GM12878 (cell line): Measurements from ENCODE around the gene ARTN. TPM values are rescaled to one million over a fixed set of nuclear protein-coding genes. Genes with fewer than 3 reads are reported as not detected.

ENCODE experiments used
- ATAC-seq: fragments of 200-7000 bp; cut with Tn5 transposase; 3 replicates; pipeline ENCODE4 v1.9.1; 2020; ENCODE audit warnings: mild to moderate bottlenecking, moderate library complexity
- BruUV-seq: library from RNA; stranded (reverse); fragments of 400-500 nt; replicated peaks from 2 replicates; lab custom pipeline; 2021; lab: Mats Ljungman, UMichigan
- CTCF ChIA-PET: fragments of 300-600 bp; sonication (Branson Sonifier 250); formaldehyde crosslinking; extraction: SDS; loops from one replicate; lab custom pipeline; 2021; ENCODE audit warnings: inconsistent platforms; lab: Yijun Ruan, JAX
- POLR2A ChIA-PET: fragments of 350-600 bp; formaldehyde crosslinking; extraction: SDS; loops from one replicate; lab custom pipeline; 2021; ENCODE audit warnings: inconsistent platforms; lab: Charles Lee
- RAD21 ChIA-PET: fragments of 300-600 bp; sonication (Branson Sonifier 250); formaldehyde crosslinking; loops from one replicate; lab custom pipeline; 2023; ENCODE audit warnings: antibody characterized with exemption; ENCODE audit not compliant: unreplicated experiment; lab: Charles Lee
- SMC1A ChIA-PET: fragments of 300-600 bp; sonication (Branson Sonifier 250); formaldehyde crosslinking; loops from one replicate; lab custom pipeline; 2023; ENCODE audit not compliant: unreplicated experiment, uncharacterized antibody; lab: Charles Lee
- DNase-seq: peaks from one replicate; pipeline ENCODE4 v3.0.0-alpha.2; 2011; ENCODE audit warnings: low read depth, low spot score
- FAIRE-seq: peaks from 3 replicates; lab custom pipeline; 2011; peaks lifted over from hg19 to GRCh38; lab: Jason Lieb, UNC
- H2AFZ ChIP-seq: 2 replicates; pipeline ENCODE4 v1.6.0; 2011; ENCODE audit warnings: low read depth, low read length, control low read depth; ENCODE audit not compliant: control insufficient read depth
- H3K27ac ChIP-seq: 2 replicates; pipeline ENCODE4 v1.5.1; 2011; ENCODE audit warnings: control low read depth; ENCODE audit not compliant: control insufficient read depth, insufficient read depth
- H3K27me3 ChIP-seq, 2 experiments: replicated peaks in 1 of 2; 2 replicates each; pipeline versions ENCODE4 v1.6.0 to v1.6.1; 2011; ENCODE audit warnings: low read length in 1 of 2; ENCODE audit not compliant: control insufficient read depth in 2 of 2, insufficient read depth in 2 of 2
- H3K36me3 ChIP-seq, 2 experiments: 2 replicates each; pipeline ENCODE4 v1.5.1; 2011; ENCODE audit warnings: low read length in 1 of 2; ENCODE audit not compliant: control insufficient read depth in 2 of 2, insufficient read depth in 2 of 2
- H3K4me1 ChIP-seq: 2 replicates; pipeline ENCODE4 v1.6.1; 2011; ENCODE audit warnings: mild to moderate bottlenecking, low read length, moderate library complexity, mixed read lengths; ENCODE audit not compliant: control insufficient read depth, insufficient read depth
- H3K4me2 ChIP-seq: 2 replicates; pipeline ENCODE4 v1.6.0; 2011; ENCODE audit warnings: control low read depth; ENCODE audit not compliant: control insufficient read depth, insufficient read depth
- H3K4me3 ChIP-seq: fragments of 200-600 bp; sonication (generic); 2 replicates; pipeline ENCODE4 v1.5.1; 2016
- H3K79me2 ChIP-seq: 2 replicates; pipeline ENCODE4 v1.6.0; 2011; ENCODE audit warnings: low read length; ENCODE audit not compliant: control insufficient read depth, insufficient read depth
- H3K9ac ChIP-seq: 2 replicates; pipeline ENCODE4 v1.8.0; 2011; ENCODE audit warnings: low read length, control low read depth, mixed read lengths; ENCODE audit not compliant: control insufficient read depth, insufficient read depth
- H3K9me3 ChIP-seq: replicated peaks from 3 replicates; pipeline ENCODE4 v1.5.1; 2011; ENCODE audit warnings: mild to moderate bottlenecking, low read length; ENCODE audit not compliant: control insufficient read depth, insufficient read depth
- H4K20me1 ChIP-seq: 2 replicates; pipeline ENCODE4 v1.6.0; 2011; ENCODE audit not compliant: control insufficient read depth, insufficient read depth
- BHLHE40 ChIP-seq, 2 experiments: fragments of 450-650 bp in 1 of 2; IDR thresholded peaks; 2 replicates each; pipeline ENCODE4 v1.6.1; 2011 to 2017; ENCODE audit warnings: low read depth in 2 of 2, borderline replicate concordance in 1 of 2, improper control_type of control experiment in 1 of 2, low read length in 1 of 2, mild to moderate bottlenecking in 1 of 2
- CHD4 ChIP-seq: fragments of 200-600 bp; sonication (generic); IDR thresholded peaks from 2 replicates; pipeline ENCODE4 v1.6.1; 2016; ENCODE audit warnings: mild to moderate bottlenecking
- EGR1 ChIP-seq, 2 experiments: IDR thresholded peaks; 1 replicate in 1 of 2; 2 replicates in 1 of 2; pipeline ENCODE4 v1.6.1; 2011 to 2012; ENCODE audit warnings: low read depth in 2 of 2, low read length in 2 of 2, borderline replicate concordance in 1 of 2, mild to moderate bottlenecking in 1 of 2, moderate library complexity in 1 of 2
- ETV6 ChIP-seq, 2 experiments: fragments of 450-650 bp in 1 of 2; IDR thresholded peaks in 1 of 2; conservative IDR thresholded peaks in 1 of 2; 2 replicates each; pipeline ENCODE4 v1.6.1; 2014; ENCODE audit warnings: antibody characterized with exemption in 1 of 2, borderline replicate concordance in 1 of 2, low read depth in 1 of 2, mild to moderate bottlenecking in 1 of 2, moderate library complexity in 1 of 2
- EZH2 ChIP-seq: IDR thresholded peaks from 2 replicates; pipeline ENCODE4 v1.6.1; 2012; ENCODE audit warnings: low read depth, mild to moderate bottlenecking, control low read depth, inconsistent platforms, low read length, borderline replicate concordance; ENCODE audit not compliant: control insufficient read depth
- GATAD2B ChIP-seq: fragments of 450-650 bp; conservative IDR thresholded peaks from 2 replicates; pipeline ENCODE4 v1.6.1; 2017; ENCODE audit warnings: low read depth, mild to moderate bottlenecking, moderate library complexity
- HDGF ChIP-seq: fragments of 450-650 bp; IDR thresholded peaks from 2 replicates; pipeline ENCODE4 v1.6.1; 2016; ENCODE audit warnings: antibody characterized with exemption
- IKZF1 ChIP-seq: fragments of 450-650 bp; conservative IDR thresholded peaks from 2 replicates; pipeline ENCODE4 v1.6.1; 2017; ENCODE audit warnings: antibody characterized with exemption, mild to moderate bottlenecking
- MYC ChIP-seq: IDR thresholded peaks from 2 replicates; pipeline ENCODE4 v1.6.1; 2011; ENCODE audit warnings: mild to moderate bottlenecking, low read length, moderate library complexity, inconsistent platforms; ENCODE audit not compliant: insufficient read depth, insufficient replicate concordance, insufficient read length, severe bottlenecking
- NFIC ChIP-seq: IDR thresholded peaks from 2 replicates; pipeline ENCODE4 v1.6.1; 2012; ENCODE audit warnings: low read depth, mild to moderate bottlenecking, inconsistent platforms, low read length, moderate library complexity
- NFXL1 ChIP-seq: fragments of 450-650 bp; IDR thresholded peaks from 2 replicates; pipeline ENCODE4 v1.6.1; 2017; ENCODE audit warnings: antibody characterized with exemption, mild to moderate bottlenecking, borderline replicate concordance
- POLR2A ChIP-seq: IDR thresholded peaks from 2 replicates; pipeline ENCODE4 v1.6.1; 2011; ENCODE audit warnings: low read depth, mild to moderate bottlenecking, low read length
- RAD51 ChIP-seq: fragments of 450-650 bp; IDR thresholded peaks from 2 replicates; pipeline ENCODE4 v1.6.1; 2016; ENCODE audit warnings: moderate library complexity, mild to moderate bottlenecking, inconsistent platforms
- TCF7 ChIP-seq: IDR thresholded peaks from 2 replicates; pipeline ENCODE4 v1.6.1; 2014; ENCODE audit warnings: antibody characterized with exemption, borderline replicate concordance
- USF1 ChIP-seq: IDR thresholded peaks from 2 replicates; pipeline ENCODE4 v1.6.1; 2011; ENCODE audit warnings: borderline replicate concordance, low read depth, mild to moderate bottlenecking, moderate library complexity, mixed read lengths, low read length; ENCODE audit not compliant: insufficient read depth; ENCODE audit errors: extremely low read length
- ZNF217 ChIP-seq: fragments of 450-650 bp; IDR thresholded peaks from 2 replicates; pipeline ENCODE4 v1.6.1; 2017; ENCODE audit warnings: antibody characterized with exemption, mild to moderate bottlenecking
- WGBS: methylation state at CpG from one replicate; pipeline ENCODE4 v1.1.6; 2016; ENCODE audit warnings: low lambda C conversion rate; ENCODE audit not compliant: insufficient replicate concordance, insufficient coverage; ENCODE audit errors: missing lambda C conversion rate; 5-methylcytosine and 5-hydroxymethylcytosine counted together
- in situ Hi-C: fragments of 300-500 bp; cut with MboI; formaldehyde crosslinking; loops from 9 replicates; pipeline ENCODE4 v1.14.3; 2018; ENCODE audit warnings: mixed read lengths
- intact Hi-C: fragments of 100-400 bp; cut with micrococcal nuclease; formaldehyde crosslinking; loops from one replicate; pipeline ENCODE4 v1.14.2; 2022; ENCODE audit not compliant: unreplicated experiment
- polyA plus RNA-seq, 11 experiments: library from polyadenylated mRNA; depleted of rRNA in 4 of 11; unstranded in 6 of 11; stranded (reverse) in 5 of 11; fragments of >200 nt; fragmentation: Nextera tagmentation in 4 of 11; fragmentation: Illumina TruSeq in 1 of 11; extraction: Ambion mirVana in 4 of 11; extraction: Trizol in 1 of 11; gene quantifications; 1 replicate in 1 of 11; 2 replicates in 10 of 11; pipeline versions ENCODE4 v1.2.1 to v1.2.3, GENCODE V29; 2011 to 2016; ENCODE audit warnings: inconsistent platforms in 2 of 11, missing spikeins in 2 of 11, low read depth in 1 of 11
- total RNA-seq, 4 experiments: library from RNA; depleted of rRNA in 3 of 4; stranded (reverse); fragments of >200 nt in 3 of 4; fragmentation: Illumina TruSeq in 1 of 4; extraction: Trizol in 1 of 4; gene quantifications; 2 replicates each; pipeline versions ENCODE4 v1.2.1 to v1.2.3, GENCODE V29; 2013 to 2021
- TF ChIP-seq, protein P1 (sequence below): IDR thresholded peaks from 2 replicates; pipeline ENCODE4 v1.6.1; 2011; ENCODE audit warnings: borderline replicate concordance, low read depth, mild to moderate bottlenecking, moderate library complexity, low read length; ENCODE audit not compliant: insufficient read depth, poor library complexity, severe bottlenecking
- TF ChIP-seq, protein P2 (sequence below): IDR thresholded peaks from 2 replicates; pipeline ENCODE4 v1.6.1; 2012; ENCODE audit warnings: low read depth, low read length, improper control_type of control experiment

Gene ARTN
- total and polyA plus RNA-seq, 10 of the 15 experiments (the other 5 are each of a cell fraction or from before 2014, with no cell fraction given) = 0.06 to 2.1 (median 0.34) TPM; not detected in 1

- TF ChIP-seq MYC = peak; percentile 85
- TF ChIP-seq NFXL1 = no peak
- no peak for TF ChIP-seq IKZF1
- TF ChIP-seq USF1 = peak; percentile 65
- TF ChIP-seq POLR2A = peak; percentile 71
- TF ChIP-seq, protein P1, sequence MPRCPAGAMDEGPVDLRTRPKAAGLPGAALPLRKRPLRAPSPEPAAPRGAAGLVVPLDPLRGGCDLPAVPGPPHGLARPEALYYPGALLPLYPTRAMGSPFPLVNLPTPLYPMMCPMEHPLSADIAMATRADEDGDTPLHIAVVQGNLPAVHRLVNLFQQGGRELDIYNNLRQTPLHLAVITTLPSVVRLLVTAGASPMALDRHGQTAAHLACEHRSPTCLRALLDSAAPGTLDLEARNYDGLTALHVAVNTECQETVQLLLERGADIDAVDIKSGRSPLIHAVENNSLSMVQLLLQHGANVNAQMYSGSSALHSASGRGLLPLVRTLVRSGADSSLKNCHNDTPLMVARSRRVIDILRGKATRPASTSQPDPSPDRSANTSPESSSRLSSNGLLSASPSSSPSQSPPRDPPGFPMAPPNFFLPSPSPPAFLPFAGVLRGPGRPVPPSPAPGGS = no peak
- no peak for TF ChIP-seq ETV6 (conservative IDR thresholded peaks at IDR 0.05 in 1 of 2, IDR thresholded peaks at IDR 0.05 in 1 of 2; ENCODE audit: borderline replicate concordance in 1 of 2, low read depth in 1 of 2)
- peak; percentile 25; the same call in 1 of the 2 replicates for TF ChIP-seq RAD51
- TF ChIP-seq ZNF217 = no peak
- no peak for TF ChIP-seq GATAD2B
- TF ChIP-seq CHD4 = no peak
- TF ChIP-seq, protein P2, sequence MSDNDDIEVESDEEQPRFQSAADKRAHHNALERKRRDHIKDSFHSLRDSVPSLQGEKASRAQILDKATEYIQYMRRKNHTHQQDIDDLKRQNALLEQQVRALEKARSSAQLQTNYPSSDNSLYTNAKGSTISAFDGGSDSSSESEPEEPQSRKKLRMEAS = peak; percentile 52; the same call in 1 of the 2 replicates
- no peak for TF ChIP-seq NFIC
- peak; percentile 43; the same call in 1 of the 2 replicates for TF ChIP-seq HDGF
- TF ChIP-seq BHLHE40 (IDR thresholded peaks at IDR 0.05; ENCODE audit: borderline replicate concordance in 1 of 2, low read depth in 2 of 2, low read length in 1 of 2) = peak in 1 of 2 experiments; percentile 40; a peak in 2 of 4 replicates
- TF ChIP-seq EZH2 = no peak
- TF ChIP-seq TCF7 = no peak
- 0 out of 3 replicates have a peak, but pooled peaks of 1 of the 2 experiments have one; percentile 43 for TF ChIP-seq EGR1 (IDR thresholded peaks at IDR 0.05; ENCODE audit: borderline replicate concordance in 1 of 2, low read depth in 2 of 2, low read length in 2 of 2)
- FAIRE-seq (peak; percentile 74), DNase-seq (no peak), ATAC-seq (peak; percentile 51)
- RAD21 ChIA-PET = interaction anchor here (0.7 kb wide), 1 partner anchor 216 kb away, joined by 3 read pairs; no protein-coding TSS in a partner anchor
- Histone ChIP-seq H3K4me3 (peak overlapping the region; percentile 74), H2AFZ (peak overlapping the region; percentile 29), H3K27me3 (no peaks in the 10 kb centered on the region), H3K36me3 (peaks cover under 1 to 7% of the 10 kb centered on the region in 2 experiments), H4K20me1 (no peaks in the 10 kb centered on the region), H3K4me2 (peak overlapping the region; percentile 96), H3K27ac (no peak overlapping the region; the same call in 1 of the 2 replicates), H3K9ac (peak overlapping the region; percentile 72), H3K79me2 (peaks cover 45% of the 10 kb centered on the region), H3K9me3 (no peaks in the 10 kb centered on the region), H3K4me1 (peaks cover 22% of the 10 kb centered on the region)
- CTCF ChIA-PET = no interaction called here
- SMC1A ChIA-PET = no interaction called here
- WGBS = 2% methylated on average over 14 of the region's 45 CpGs
- POLR2A ChIA-PET = interaction anchor here (0.6 to 0.9 kb wide), 2 partner anchors 14 to 16 kb away, joined by 3 to 5 read pairs; no protein-coding TSS in a partner anchor
- no TSS peak for BruUV-seq
- intact Hi-C loops = no loop called here
- in situ Hi-C loops = no loop called here
Measured at GRCh38 chr1:43979528-43980254, 46.1 kb downstream of the ARTN start.
